Measurements from ENCODE around the gene RPS8.

- no peak for TF ChIP-seq YY1 (tag by site-specific recombination; IDR thresholded peaks at IDR 0.05)
- no peak for TF ChIP-seq PRDM4 (tag by site-specific recombination; IDR thresholded peaks at IDR 0.05)
- TF ChIP-seq PBX3 (CRISPR knock-in tag; IDR thresholded peaks at IDR 0.05), result no peak
- no peak for TF ChIP-seq CTCF (tag by site-specific recombination; IDR thresholded peaks at IDR 0.05)
- TF ChIP-seq SETDB1 (IDR thresholded peaks at IDR 0.05; ENCODE audit: insufficient read length, low read length), result no peak
- TF ChIP-seq ZNF416 (tag by site-specific recombination; IDR thresholded peaks at IDR 0.05), result no peak
- TF ChIP-seq ZNF768 (tag by site-specific recombination; IDR thresholded peaks at IDR 0.05), result no peak
- TF ChIP-seq ZNF560 (tag by site-specific recombination; IDR thresholded peaks at IDR 0.05; ENCODE audit: borderline replicate concordance), result no peak
- TF ChIP-seq ZNF366 (tag by site-specific recombination; conservative IDR thresholded peaks at IDR 0.05), result no peak
- no peak for TF ChIP-seq ATF2 (tag by site-specific recombination; IDR thresholded peaks at IDR 0.05; ENCODE audit: low read depth)
- TF ChIP-seq KLF16 (tag by site-specific recombination; IDR thresholded peaks at IDR 0.05), result no peak
- TF ChIP-seq PATZ1 (tag by site-specific recombination; IDR thresholded peaks at IDR 0.05), result no peak
- TF ChIP-seq ZNF274 (IDR thresholded peaks at IDR 0.05; ENCODE audit: low read length), result no peak
- TF ChIP-seq ZNF274 (tag by site-specific recombination; IDR thresholded peaks at IDR 0.05; ENCODE audit: borderline replicate concordance), result no peak
- no peak for TF ChIP-seq ZBTB44 (tag by site-specific recombination; IDR thresholded peaks at IDR 0.05)
Measured at GRCh38 chr1:44740179-44740617, 35.1 kb upstream of the RPS8 start.

Measured in HEK293 (cell line).